Fibroblast of the aortic adventitia (primary cell): ENCODE measurements around the gene MAGEF1. TPM values are rescaled to one million over a fixed set of nuclear protein-coding genes. Genes with fewer than 3 reads are reported as not detected.
A peak's percentile ranks its signal among the peaks of the same experiment; 100 is the strongest.

ENCODE experiments used
- DNase-seq: peaks from one replicate; pipeline ENCODE4 v3.0.0-alpha.2; 2010; ENCODE audit warnings: low read depth
- H3K4me3 ChIP-seq: 2 replicates; pipeline ENCODE4 v1.5.1; 2011; ENCODE audit warnings: low read depth, mild to moderate bottlenecking, control low read depth, low read length, moderate library complexity
- total RNA-seq: library from RNA; depleted of rRNA; stranded (reverse); fragments of >200 nt; gene quantifications from 2 replicates; pipeline ENCODE4 v1.2.3, GENCODE V29; 2012; ENCODE audit warnings: low replicate concordance
- TF ChIP-seq, protein P1 (sequence below): IDR thresholded peaks from 2 replicates; pipeline ENCODE4 v1.5.1; 2011; ENCODE audit warnings: mild to moderate bottlenecking, low read length, control low read depth, inconsistent platforms; ENCODE audit not compliant: insufficient read depth

The MAGEF1 gene
- total RNA-seq, 1 donor: 16.8 TPM

DNA sequence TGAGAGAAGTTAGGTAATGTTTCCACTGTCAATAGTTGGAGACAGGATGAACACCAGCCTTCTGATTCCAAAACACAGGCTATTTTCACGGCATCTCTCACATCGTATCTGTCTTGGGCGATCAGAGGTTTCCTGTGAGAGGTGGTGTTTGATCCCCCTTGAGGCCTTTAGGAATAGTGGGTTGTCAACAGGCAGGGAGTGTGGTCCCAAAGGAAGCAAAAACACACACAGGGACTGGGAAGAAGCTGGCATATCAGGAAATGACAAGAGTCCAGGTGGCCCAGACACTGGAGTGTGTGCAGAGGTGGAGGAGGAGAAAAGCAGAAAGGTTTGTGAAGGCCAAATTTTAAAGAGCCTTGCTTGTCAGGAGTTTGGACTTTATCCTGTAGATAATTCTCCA lies 6.6 kb upstream of the MAGEF1 start:
- DNase-seq: no peak
- TF ChIP-seq, protein P1, sequence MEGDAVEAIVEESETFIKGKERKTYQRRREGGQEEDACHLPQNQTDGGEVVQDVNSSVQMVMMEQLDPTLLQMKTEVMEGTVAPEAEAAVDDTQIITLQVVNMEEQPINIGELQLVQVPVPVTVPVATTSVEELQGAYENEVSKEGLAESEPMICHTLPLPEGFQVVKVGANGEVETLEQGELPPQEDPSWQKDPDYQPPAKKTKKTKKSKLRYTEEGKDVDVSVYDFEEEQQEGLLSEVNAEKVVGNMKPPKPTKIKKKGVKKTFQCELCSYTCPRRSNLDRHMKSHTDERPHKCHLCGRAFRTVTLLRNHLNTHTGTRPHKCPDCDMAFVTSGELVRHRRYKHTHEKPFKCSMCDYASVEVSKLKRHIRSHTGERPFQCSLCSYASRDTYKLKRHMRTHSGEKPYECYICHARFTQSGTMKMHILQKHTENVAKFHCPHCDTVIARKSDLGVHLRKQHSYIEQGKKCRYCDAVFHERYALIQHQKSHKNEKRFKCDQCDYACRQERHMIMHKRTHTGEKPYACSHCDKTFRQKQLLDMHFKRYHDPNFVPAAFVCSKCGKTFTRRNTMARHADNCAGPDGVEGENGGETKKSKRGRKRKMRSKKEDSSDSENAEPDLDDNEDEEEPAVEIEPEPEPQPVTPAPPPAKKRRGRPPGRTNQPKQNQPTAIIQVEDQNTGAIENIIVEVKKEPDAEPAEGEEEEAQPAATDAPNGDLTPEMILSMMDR: no peak
- no peak overlapping the region for H3K4me3 ChIP-seq

GRCh38 chr3:184717399-184717983 lies 5.6 kb upstream of the MAGEF1 start:
- H3K4me3 ChIP-seq: no peak overlapping the region
- DNase-seq: no peak

GRCh38 chr3:184716622-184717398 lies 4.9 kb upstream of the MAGEF1 start:
- DNase-seq: peak; percentile 53
- TF ChIP-seq, protein P1: no peak
- H3K4me3 ChIP-seq: no peak overlapping the region

More at GRCh38 chr3:184717399-184717983, 5.6 kb upstream of the MAGEF1 start:
- TF ChIP-seq, protein P1: no peak

DNA sequence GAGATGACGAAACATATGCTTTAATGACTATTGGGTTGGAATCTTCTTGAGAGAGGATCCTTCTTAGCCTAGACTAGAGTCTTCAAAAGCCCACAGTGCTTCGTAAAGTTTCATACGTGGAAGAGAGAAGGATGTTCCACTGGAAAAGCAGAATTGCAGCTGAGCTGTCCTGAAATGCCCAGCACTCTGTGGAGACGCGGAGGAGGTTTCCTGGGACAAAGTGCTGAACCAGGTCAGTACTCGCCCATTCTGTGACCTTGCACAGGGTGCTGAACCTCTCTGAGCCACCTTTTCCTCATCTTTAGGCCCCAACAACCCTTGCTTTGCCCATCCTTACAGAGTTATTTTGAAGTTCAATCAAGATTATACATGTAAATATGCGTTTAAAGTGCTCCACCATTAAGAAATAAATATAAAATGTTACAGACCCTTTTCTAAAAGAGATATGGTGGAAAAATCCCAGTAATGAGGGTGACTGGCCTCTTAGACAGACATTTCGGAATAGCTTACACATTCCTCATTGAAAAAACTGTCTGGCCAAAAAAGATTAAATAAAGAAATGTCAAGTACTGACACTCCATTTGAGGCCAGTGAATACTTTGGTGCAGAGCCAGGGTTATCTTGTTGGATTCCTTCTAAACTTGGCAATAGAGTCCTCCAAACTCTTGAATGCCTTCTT lies 4.2 kb upstream of the MAGEF1 start:
- TF ChIP-seq, protein P1: no peak
- peak; percentile 77 for DNase-seq
- no peak overlapping the region for H3K4me3 ChIP-seq

DNA sequence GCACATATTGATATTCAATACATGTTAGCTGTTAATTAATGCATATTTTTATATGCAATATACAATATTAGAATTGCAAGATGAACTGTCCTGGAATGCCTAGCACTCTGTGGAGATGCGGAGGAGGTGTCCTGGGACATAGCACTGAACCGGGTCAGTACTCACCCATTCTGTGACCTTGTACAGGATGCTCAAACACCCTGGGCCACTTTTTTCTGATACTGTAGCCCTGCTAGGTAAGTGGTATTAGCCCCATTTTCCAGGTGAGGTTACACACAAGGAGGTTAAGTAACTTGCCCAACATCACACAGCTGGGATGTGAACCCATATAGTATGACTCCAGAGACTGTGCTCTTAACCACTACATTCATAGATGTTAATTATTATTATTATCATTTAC lies 1.7 kb upstream of the MAGEF1 start:
- DNase-seq: no peak
- no peak overlapping the region for H3K4me3 ChIP-seq
- TF ChIP-seq, protein P1: no peak

- DNase-seq: no peak
- TF ChIP-seq, protein P1: no peak
- no peak overlapping the region for H3K4me3 ChIP-seq
Observed at GRCh38 chr3:184713040-184713355, 1.1 kb upstream of the MAGEF1 start.
